ENCODE data around the gene COL6A3. TPM values are rescaled to one million over a fixed set of nuclear protein-coding genes. Genes with fewer than 3 reads are reported as not detected.

COL6A3 gene
- total RNA-seq, 1 experiment from 2014 or later, result 1.2 TPM

- no peak overlapping the region for H2AFZ ChIP-seq (ENCODE audit: low read depth, low read length, poor library complexity, severe bottlenecking)
- no peak for DNase-seq (ENCODE audit: low read depth, low spot score)
- H4K20me1 ChIP-seq (ENCODE audit: insufficient read depth), result no peaks in the 10 kb centered on the region
- H3K9me2 ChIP-seq (ENCODE audit: insufficient read depth), result no peaks in the 10 kb centered on the region
- CTCF ChIA-PET, result no interaction called here
- no peak overlapping the region for H3K4me3 ChIP-seq (replicated peaks in 1 of 2; ENCODE audit: low read depth in 1 of 2, low read length in 2 of 2)
- no peak overlapping the region for H3K9ac ChIP-seq (ENCODE audit: low read length)
- no peak for ATAC-seq
- H3K79me2 ChIP-seq (ENCODE audit: insufficient read depth, low read length), result no peaks in the 10 kb centered on the region
- no peak overlapping the region for H3K4me2 ChIP-seq (ENCODE audit: low read length)
- H3K4me1 ChIP-seq (ENCODE audit: control insufficient read depth in 1 of 2, insufficient read depth in 2 of 2, low read length in 2 of 2), result no peaks in the 10 kb centered on the region
- intact Hi-C loops (cut with micrococcal nuclease), result no loop called here
- no peaks in the 10 kb centered on the region for H3K36me3 ChIP-seq (ENCODE audit: control insufficient read depth in 1 of 2, insufficient read depth in 2 of 2, low read length in 2 of 2)
- no TSS peak for BruUV-seq (replicated peaks)
- H3K27ac ChIP-seq (ENCODE audit: low read depth, low read length), result no peak overlapping the region
- TF ChIP-seq SIN3A (IDR thresholded peaks at IDR 0.05; ENCODE audit: low read depth) (no peak), POLR2A (IDR thresholded peaks at IDR 0.05; ENCODE audit: borderline replicate concordance, extremely low read depth, insufficient read depth, insufficient read length) (no peak), ELF1 (IDR thresholded peaks at IDR 0.05; ENCODE audit: borderline replicate concordance, low read depth) (no peak), ATF3 (IDR thresholded peaks at IDR 0.05) (no peak), EZH2phosphoT487 (IDR thresholded peaks at IDR 0.05; ENCODE audit: borderline replicate concordance) (no peak)
- peaks cover 83% of the 10 kb centered on the region for H3K27me3 ChIP-seq (ENCODE audit: insufficient read depth, low read length)
- H3K9me3 ChIP-seq (ENCODE audit: control insufficient read depth in 1 of 2, insufficient read depth in 1 of 2, low read depth in 1 of 2, low read length in 2 of 2), result no peaks in the 10 kb centered on the region
- POLR2A ChIA-PET, result no interaction called here
- RAD21 ChIA-PET (ENCODE audit: low non-redundant PET in 1 of 2, low total read pairs in 2 of 2, uncharacterized antibody in 2 of 2, unreplicated experiment in 2 of 2), result no interaction called here
Measured at GRCh38 chr2:237391140-237391539, 22.8 kb downstream of the COL6A3 start.

DNA sequence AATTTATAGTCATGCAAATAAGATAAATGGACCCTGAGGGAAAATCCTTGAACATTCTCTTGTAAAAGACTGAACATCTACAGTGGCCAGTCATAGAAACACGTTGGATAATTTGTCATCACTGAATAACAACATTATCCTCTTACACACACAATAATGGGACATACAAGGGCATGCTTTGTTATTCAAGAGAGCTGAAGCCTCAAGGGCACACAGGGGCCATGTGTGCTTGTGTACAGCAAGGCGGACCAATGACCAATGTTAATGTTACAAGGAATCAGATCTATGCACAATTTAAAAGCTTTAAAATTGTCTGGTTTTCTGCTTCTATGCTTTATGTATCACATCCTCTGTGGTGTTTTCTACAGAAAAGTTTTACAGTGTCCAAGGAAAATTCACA is 23.7 kb downstream of the COL6A3 start:
- Histone ChIP-seq H3K36me3 (ENCODE audit: control insufficient read depth in 1 of 2, insufficient read depth in 2 of 2, low read length in 2 of 2) (no peaks in the 10 kb centered on the region), H2AFZ (ENCODE audit: low read depth, low read length, poor library complexity, severe bottlenecking) (no peak overlapping the region), H3K9me3 (ENCODE audit: control insufficient read depth in 1 of 2, insufficient read depth in 1 of 2, low read depth in 1 of 2, low read length in 2 of 2) (no peaks in the 10 kb centered on the region), H3K4me3 (replicated peaks in 1 of 2; ENCODE audit: low read depth in 1 of 2, low read length in 2 of 2) (no peak overlapping the region), H3K27ac (ENCODE audit: low read depth, low read length) (no peak overlapping the region), H3K27me3 (ENCODE audit: insufficient read depth, low read length) (peaks cover 83% of the 10 kb centered on the region), H4K20me1 (ENCODE audit: insufficient read depth) (no peaks in the 10 kb centered on the region), H3K4me1 (ENCODE audit: control insufficient read depth in 1 of 2, insufficient read depth in 2 of 2, low read length in 2 of 2) (no peaks in the 10 kb centered on the region), H3K79me2 (ENCODE audit: insufficient read depth, low read length) (no peaks in the 10 kb centered on the region), H3K9me2 (ENCODE audit: insufficient read depth) (no peaks in the 10 kb centered on the region), H3K9ac (ENCODE audit: low read length) (no peak overlapping the region), H3K4me2 (ENCODE audit: low read length) (no peak overlapping the region)
- BruUV-seq (replicated peaks), result no TSS peak
- ChIA-PET RAD21 (ENCODE audit: low non-redundant PET in 1 of 2, low total read pairs in 2 of 2, uncharacterized antibody in 2 of 2, unreplicated experiment in 2 of 2) (no interaction called here), POLR2A (no interaction called here), CTCF (no interaction called here)
- DNase-seq (ENCODE audit: low read depth, low spot score), result no peak
- no peak for ATAC-seq
- intact Hi-C loops (cut with micrococcal nuclease), result no loop called here
- TF ChIP-seq SRF (IDR thresholded peaks at IDR 0.05; ENCODE audit: low read depth) (no peak), SIN3A (IDR thresholded peaks at IDR 0.05; ENCODE audit: low read depth) (no peak), ZNF274 (IDR thresholded peaks at IDR 0.05; ENCODE audit: low read depth, low read length) (no peak), CBX3 (IDR thresholded peaks at IDR 0.05; ENCODE audit: low read depth) (no peak), ZFX (IDR thresholded peaks at IDR 0.05) (no peak), JUND (IDR thresholded peaks at IDR 0.05) (no peak), CTCF (IDR thresholded peaks at IDR 0.05 in 2 of 3, conservative IDR thresholded peaks at IDR 0.05 in 1 of 3; ENCODE audit: borderline replicate concordance in 1 of 3, insufficient read depth in 1 of 3, low read depth in 2 of 3, low read length in 2 of 3) (no peak), ATF3 (IDR thresholded peaks at IDR 0.05) (no peak), EGR1 (IDR thresholded peaks at IDR 0.05; ENCODE audit: low read depth) (no peak), RAD21 (IDR thresholded peaks at IDR 0.05; ENCODE audit: low read depth) (no peak), TCF7L2 (IDR thresholded peaks at IDR 0.05; ENCODE audit: borderline replicate concordance, extremely low read depth, insufficient read depth, insufficient read length) (no peak), EZH2 (IDR thresholded peaks at IDR 0.05) (no peak), CEBPB (IDR thresholded peaks at IDR 0.05; ENCODE audit: low read depth) (no peak), ELF1 (IDR thresholded peaks at IDR 0.05; ENCODE audit: borderline replicate concordance, low read depth) (no peak), EZH2phosphoT487 (IDR thresholded peaks at IDR 0.05; ENCODE audit: borderline replicate concordance) (no peak)
